ENCODE data around the gene PPWD1. TPM values are rescaled to one million over a fixed set of nuclear protein-coding genes. Genes with fewer than 3 reads are reported as not detected.
"Not testable (repeated sequence)": the region's sequence is repeated elsewhere in the genome, so short reads cannot be mapped to it uniquely, and the experiment has no call there.

The PPWD1 gene
- total and polyA plus RNA-seq, 3 donors from 2014 or later: 32.9 to 74.3 (median 60.3) TPM

GRCh38 chr5:65570598-65571226 lies 7.6 kb downstream of the PPWD1 start:
- TF ChIP-seq POLR2A (IDR thresholded peaks at IDR 0.05): no peak
- TF ChIP-seq, protein P1, sequence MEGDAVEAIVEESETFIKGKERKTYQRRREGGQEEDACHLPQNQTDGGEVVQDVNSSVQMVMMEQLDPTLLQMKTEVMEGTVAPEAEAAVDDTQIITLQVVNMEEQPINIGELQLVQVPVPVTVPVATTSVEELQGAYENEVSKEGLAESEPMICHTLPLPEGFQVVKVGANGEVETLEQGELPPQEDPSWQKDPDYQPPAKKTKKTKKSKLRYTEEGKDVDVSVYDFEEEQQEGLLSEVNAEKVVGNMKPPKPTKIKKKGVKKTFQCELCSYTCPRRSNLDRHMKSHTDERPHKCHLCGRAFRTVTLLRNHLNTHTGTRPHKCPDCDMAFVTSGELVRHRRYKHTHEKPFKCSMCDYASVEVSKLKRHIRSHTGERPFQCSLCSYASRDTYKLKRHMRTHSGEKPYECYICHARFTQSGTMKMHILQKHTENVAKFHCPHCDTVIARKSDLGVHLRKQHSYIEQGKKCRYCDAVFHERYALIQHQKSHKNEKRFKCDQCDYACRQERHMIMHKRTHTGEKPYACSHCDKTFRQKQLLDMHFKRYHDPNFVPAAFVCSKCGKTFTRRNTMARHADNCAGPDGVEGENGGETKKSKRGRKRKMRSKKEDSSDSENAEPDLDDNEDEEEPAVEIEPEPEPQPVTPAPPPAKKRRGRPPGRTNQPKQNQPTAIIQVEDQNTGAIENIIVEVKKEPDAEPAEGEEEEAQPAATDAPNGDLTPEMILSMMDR (IDR thresholded peaks at IDR 0.05): no peak
- no peak for DNase-seq
- H3K27me3 ChIP-seq: no peaks in the 10 kb centered on the region
- no peaks in the 10 kb centered on the region for H3K36me3 ChIP-seq (ENCODE audit: low read depth, missing control alignments)
- intact Hi-C loops (cut with DNase I; ENCODE audit: low total_unique reads): no loop called here
- 91 to 92% methylated on average over 2 of the region's 2 CpGs for WGBS, 2 donors
- no peak overlapping the region for H3K4me3 ChIP-seq
- no peaks in the 10 kb centered on the region for H3K9me3 ChIP-seq
- H3K4me1 ChIP-seq: no peaks in the 10 kb centered on the region
- no peak overlapping the region for H3K27ac ChIP-seq

DNA sequence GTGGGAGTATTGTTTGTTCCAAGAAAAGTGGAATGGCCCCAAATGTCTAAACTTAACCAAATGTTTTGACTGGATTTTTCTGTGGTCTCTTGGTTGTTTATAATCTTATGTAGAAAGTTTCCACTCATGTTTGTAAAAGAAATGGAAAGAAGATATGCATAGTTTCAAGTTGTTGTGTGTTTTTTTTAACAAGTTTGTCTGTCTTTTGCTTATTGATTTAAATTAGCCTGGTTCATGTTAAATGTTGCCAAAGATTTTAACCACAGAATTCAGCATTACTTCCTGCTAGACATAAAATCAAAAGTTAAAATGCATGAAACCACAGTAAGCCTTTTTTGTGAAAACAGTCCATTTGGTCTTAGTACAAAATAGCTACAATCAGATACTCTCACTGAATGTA lies 14.0 kb downstream of the PPWD1 start:
- no peak for TF ChIP-seq POLR2A (IDR thresholded peaks at IDR 0.05)
- TF ChIP-seq, protein P1 (IDR thresholded peaks at IDR 0.05): no peak
- Histone ChIP-seq H3K27ac (no peak overlapping the region), H3K9me3 (no peaks in the 10 kb centered on the region), H3K4me3 (no peak overlapping the region), H3K36me3 (ENCODE audit: low read depth, missing control alignments) (no peaks in the 10 kb centered on the region), H3K27me3 (no peaks in the 10 kb centered on the region), H3K4me1 (no peaks in the 10 kb centered on the region)
- intact Hi-C loops (cut with DNase I; ENCODE audit: low total_unique reads): no loop called here
- no peak for DNase-seq

GRCh38 chr5:65588694-65589093 lies 25.6 kb downstream of the PPWD1 start:
- Histone ChIP-seq H3K27ac (no peak overlapping the region), H3K4me1 (no peaks in the 10 kb centered on the region), H3K27me3 (no peaks in the 10 kb centered on the region), H3K9me3 (no peaks in the 10 kb centered on the region), H3K36me3 (ENCODE audit: low read depth, missing control alignments) (no peaks in the 10 kb centered on the region), H3K4me3 (no peak overlapping the region)
- 84 to 93% methylated on average over 2 of the region's 2 CpGs for WGBS, 2 donors
- no peak for DNase-seq
- intact Hi-C loops (cut with DNase I; ENCODE audit: low total_unique reads): no loop called here
- TF ChIP-seq POLR2A (IDR thresholded peaks at IDR 0.05): no peak
- TF ChIP-seq, protein P1 (IDR thresholded peaks at IDR 0.05): no peak

DNA sequence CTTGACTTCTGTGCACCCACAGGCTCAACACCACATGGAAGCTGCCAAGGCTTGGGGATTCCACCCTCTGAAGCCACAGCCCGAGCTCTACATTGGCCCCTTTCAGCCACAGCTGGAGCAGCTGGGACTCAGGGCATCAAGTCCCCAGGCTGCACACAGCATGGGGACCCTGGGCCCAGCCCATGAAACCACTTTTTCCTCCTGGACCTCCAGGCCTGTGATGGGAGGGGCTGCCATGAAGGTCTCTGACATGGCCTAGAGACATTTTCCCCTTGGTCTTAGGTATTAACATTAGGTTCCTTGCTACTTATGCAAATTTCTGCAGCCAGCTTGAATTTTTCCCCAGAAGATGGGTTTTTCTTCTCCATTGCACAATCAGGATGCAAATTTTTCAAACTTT lies 38.7 kb downstream of the PPWD1 start:
- DNase-seq; H3K9me3 ChIP-seq; H3K27ac ChIP-seq; H3K4me3 ChIP-seq; H3K27me3 ChIP-seq; intact Hi-C loops (cut with DNase I; ENCODE audit: low total_unique reads); H3K4me1 ChIP-seq; H3K36me3 ChIP-seq (ENCODE audit: low read depth, missing control alignments): not testable (repeated sequence)
- WGBS, 2 donors: 100% methylated on average over 1 of the region's 1 CpG

DNA sequence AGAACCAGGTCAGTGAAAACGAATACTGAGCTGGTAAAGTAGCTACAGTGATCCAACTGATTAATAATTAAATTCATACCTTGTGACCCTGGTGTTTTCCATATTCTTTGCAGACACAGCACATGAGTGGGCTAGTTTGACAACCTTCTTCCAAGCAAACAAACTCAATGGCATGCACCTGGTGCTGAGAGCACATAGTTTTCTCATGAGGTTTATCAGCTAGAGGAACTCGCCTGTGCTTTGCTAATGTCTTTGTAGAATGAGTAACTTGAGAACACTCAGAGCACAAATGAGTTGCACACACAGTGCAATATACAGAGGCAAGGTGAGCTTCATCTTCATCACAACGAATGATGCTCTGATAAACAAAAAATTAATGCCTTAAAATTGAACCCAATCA lies 48.4 kb downstream of the PPWD1 start:
- Histone ChIP-seq H3K27me3 (no peaks in the 10 kb centered on the region), H3K27ac (no peak overlapping the region), H3K9me3 (no peaks in the 10 kb centered on the region), H3K4me3 (no peak overlapping the region), H3K36me3 (ENCODE audit: low read depth, missing control alignments) (no peaks in the 10 kb centered on the region), H3K4me1 (no peaks in the 10 kb centered on the region)
- intact Hi-C loops (cut with DNase I; ENCODE audit: low total_unique reads): no loop called here
- TF ChIP-seq, protein P1 (IDR thresholded peaks at IDR 0.05): no peak
- TF ChIP-seq POLR2A (IDR thresholded peaks at IDR 0.05): no peak
- 82 to 87% methylated on average over 3 of the region's 3 CpGs for WGBS, 2 donors
- no peak for DNase-seq

Data from testis (tissue), 3 donors.